ENCODE measurements around the gene FOXA2.

- no peak for TF ChIP-seq POLR2A (IDR thresholded peaks at IDR 0.05)
- no peak for TF ChIP-seq CTCF (IDR thresholded peaks at IDR 0.05)
Observed at GRCh38 chr20:22577515-22578220, 6.7 kb downstream of the FOXA2 start.
